Neural progenitor cell (in vitro differentiated cells): ENCODE results near the gene BMPER.

Source experiments
- CTCF ChIP-seq: fragments of 200-600 bp; sonication (generic); IDR thresholded peaks from 2 replicates; pipeline ENCODE4 v1.5.1; 2017; ENCODE audit warnings: antibody characterized with exemption, mild to moderate bottlenecking
- EZH2 ChIP-seq: fragments of 200-600 bp; sonication (generic); IDR thresholded peaks from 2 replicates; pipeline ENCODE4 v1.6.1; 2017; ENCODE audit warnings: antibody characterized with exemption, mild to moderate bottlenecking, moderate library complexity
- EZH2phosphoT487 ChIP-seq: fragments of 200-600 bp; sonication (generic); IDR thresholded peaks from 2 replicates; pipeline ENCODE4 v1.6.1; 2017; ENCODE audit warnings: antibody characterized with exemption

- TF ChIP-seq CTCF (no peak), EZH2 (no peak), EZH2phosphoT487 (no peak)
Measured at GRCh38 chr7:33887266-33887975, 17.9 kb upstream of the BMPER start.
